ENCODE results near the gene NEB.

The NEB gene

GRCh38 chr2:151438506-151438905, 295.8 kb downstream of the NEB start:
- POLR2A ChIA-PET = no interaction called here

GRCh38 chr2:151437630-151438029, 296.6 kb downstream of the NEB start:
- ChIA-PET CTCF (interaction anchor here (0.7 to 4.8 kb wide), 24 partner anchors 10 to 588 kb away, joined by 3 to 36 read pairs (median 4); partner anchors contain the start of genes RBM43 and RIF1), POLR2A (no interaction called here)
- TF ChIP-seq, protein P1, sequence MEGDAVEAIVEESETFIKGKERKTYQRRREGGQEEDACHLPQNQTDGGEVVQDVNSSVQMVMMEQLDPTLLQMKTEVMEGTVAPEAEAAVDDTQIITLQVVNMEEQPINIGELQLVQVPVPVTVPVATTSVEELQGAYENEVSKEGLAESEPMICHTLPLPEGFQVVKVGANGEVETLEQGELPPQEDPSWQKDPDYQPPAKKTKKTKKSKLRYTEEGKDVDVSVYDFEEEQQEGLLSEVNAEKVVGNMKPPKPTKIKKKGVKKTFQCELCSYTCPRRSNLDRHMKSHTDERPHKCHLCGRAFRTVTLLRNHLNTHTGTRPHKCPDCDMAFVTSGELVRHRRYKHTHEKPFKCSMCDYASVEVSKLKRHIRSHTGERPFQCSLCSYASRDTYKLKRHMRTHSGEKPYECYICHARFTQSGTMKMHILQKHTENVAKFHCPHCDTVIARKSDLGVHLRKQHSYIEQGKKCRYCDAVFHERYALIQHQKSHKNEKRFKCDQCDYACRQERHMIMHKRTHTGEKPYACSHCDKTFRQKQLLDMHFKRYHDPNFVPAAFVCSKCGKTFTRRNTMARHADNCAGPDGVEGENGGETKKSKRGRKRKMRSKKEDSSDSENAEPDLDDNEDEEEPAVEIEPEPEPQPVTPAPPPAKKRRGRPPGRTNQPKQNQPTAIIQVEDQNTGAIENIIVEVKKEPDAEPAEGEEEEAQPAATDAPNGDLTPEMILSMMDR (IDR thresholded peaks at IDR 0.05; ENCODE audit: insufficient read depth, low read length, missing control alignments) = no peak
- no peak overlapping the region for H3K4me3 ChIP-seq (ENCODE audit: low read depth, low read length)
- DNase-seq (ENCODE audit: low read depth, low spot score) = no peak

More at GRCh38 chr2:151438506-151438905, 295.8 kb downstream of the NEB start:
- CTCF ChIA-PET = interaction anchor here (0.8 to 4.8 kb wide), 15 partner anchors 8 to 588 kb away, joined by 3 to 36 read pairs (median 6); partner anchors contain the start of genes NMI and RBM43
- TF ChIP-seq, protein P1 (IDR thresholded peaks at IDR 0.05; ENCODE audit: insufficient read depth, low read length, missing control alignments) = no peak
- no peak overlapping the region for H3K4me3 ChIP-seq (ENCODE audit: low read depth, low read length)
- no peak for DNase-seq (ENCODE audit: low read depth, low spot score)
